WTC11 (cell line): ENCODE measurements around the gene TBC1D1. TPM values are rescaled to one million over a fixed set of nuclear protein-coding genes. Genes with fewer than 3 reads are reported as not detected.

ENCODE experiments used
- ATAC-seq: fragments of 200-7000 bp; cut with Tn5 transposase; 2 replicates; pipeline ENCODE4 v1.10.0; 2021; ENCODE audit warnings: mild to moderate bottlenecking, moderate library complexity
- CTCF ChIA-PET: fragments of 300-600 bp; sonication (Branson Sonifier 250); formaldehyde crosslinking; loops from one replicate; lab custom pipeline; 2021; ENCODE audit warnings: antibody characterized with exemption; lab: Charles Lee
- POLR2A ChIA-PET: fragments of 350-600 bp; sonication (Branson Sonifier 250); formaldehyde crosslinking; loops from one replicate; lab custom pipeline; 2021; ENCODE audit warnings: antibody characterized with exemption; lab: Charles Lee
- DNase-seq: peaks from one replicate; pipeline ENCODE4 v3.0.0; 2021; ENCODE audit warnings: low spot score
- H3K27ac Mint-ChIP-seq: 2 replicates; pipeline ENCODE4 v1.8.0; 2021; ENCODE audit warnings: mixed read lengths
- H3K27me3 Mint-ChIP-seq: 2 replicates; pipeline ENCODE4 v1.8.0; 2021; ENCODE audit warnings: low read depth, mild to moderate bottlenecking, moderate library complexity, mixed read lengths
- H3K36me3 Mint-ChIP-seq: 2 replicates; pipeline ENCODE4 v1.8.0; 2021; ENCODE audit warnings: mixed read lengths
- H3K4me1 Mint-ChIP-seq: 2 replicates; pipeline ENCODE4 v1.8.0; 2022; ENCODE audit warnings: mixed read lengths
- H3K4me3 Mint-ChIP-seq: 2 replicates; pipeline ENCODE4 v1.8.0; 2021; ENCODE audit warnings: mild to moderate bottlenecking, moderate library complexity, mixed read lengths
- H3K9me3 Mint-ChIP-seq: 2 replicates; pipeline ENCODE4 v1.8.0; 2021; ENCODE audit warnings: mixed read lengths
- ATF1 ChIP-seq: sonication (generic); formaldehyde crosslinking; IDR thresholded peaks from 2 replicates; pipeline ENCODE4 v1.8.1; 2023; ENCODE audit warnings: mild to moderate bottlenecking, moderate library complexity, missing genetic modification reagents
- CREB1 ChIP-seq: sonication (generic); formaldehyde crosslinking; IDR thresholded peaks from 2 replicates; pipeline ENCODE4 v1.8.0; 2023; ENCODE audit warnings: mild to moderate bottlenecking, missing genetic modification reagents
- CREM ChIP-seq: sonication (generic); formaldehyde crosslinking; IDR thresholded peaks from 2 replicates; pipeline ENCODE4 v1.8.1; 2022; ENCODE audit warnings: mild to moderate bottlenecking, missing genetic modification reagents, moderate library complexity
- JUN ChIP-seq: sonication (generic); formaldehyde crosslinking; IDR thresholded peaks from 2 replicates; pipeline ENCODE4 v1.8.0; 2023; ENCODE audit warnings: mild to moderate bottlenecking, missing genetic modification reagents
- NFATC4 ChIP-seq: fragments of 250-450 bp; sonication (Bioruptor Pico); IDR thresholded peaks from 2 replicates; pipeline ENCODE4 v1.9.0; 2021; ENCODE audit warnings: mild to moderate bottlenecking
- NR2C2 ChIP-seq: sonication (generic); formaldehyde crosslinking; IDR thresholded peaks from 2 replicates; pipeline ENCODE4 v1.8.0; 2022; ENCODE audit warnings: mild to moderate bottlenecking, missing genetic modification reagents
- NR3C1 ChIP-seq: sonication (generic); formaldehyde crosslinking; conservative IDR thresholded peaks from 2 replicates; pipeline ENCODE4 v1.8.1; 2023; ENCODE audit warnings: low read depth, mild to moderate bottlenecking, missing genetic modification reagents
- OVOL2 ChIP-seq: fragments of 250-450 bp; sonication (Bioruptor Pico); IDR thresholded peaks from 2 replicates; pipeline ENCODE4 v1.9.0; 2021; ENCODE audit warnings: mild to moderate bottlenecking, borderline replicate concordance
- RELA ChIP-seq: sonication (generic); formaldehyde crosslinking; IDR thresholded peaks from 2 replicates; pipeline ENCODE4 v1.8.1; 2022; ENCODE audit warnings: missing genetic modification reagents, mild to moderate bottlenecking, borderline replicate concordance
- TEAD4 ChIP-seq: sonication (generic); formaldehyde crosslinking; IDR thresholded peaks from 2 replicates; pipeline ENCODE4 v1.8.0; 2022; ENCODE audit warnings: mild to moderate bottlenecking, missing genetic modification reagents
- TP53 ChIP-seq: sonication (generic); formaldehyde crosslinking; IDR thresholded peaks from 2 replicates; pipeline ENCODE4 v1.8.1; 2023; ENCODE audit warnings: mild to moderate bottlenecking, missing genetic modification reagents
- ZNF138 ChIP-seq: sonication (generic); formaldehyde crosslinking; conservative IDR thresholded peaks from 2 replicates; pipeline ENCODE4 v1.8.1; 2022; ENCODE audit warnings: mild to moderate bottlenecking, moderate library complexity, missing genetic modification reagents
- ZNF232 ChIP-seq: sonication (generic); formaldehyde crosslinking; IDR thresholded peaks from 2 replicates; pipeline ENCODE4 v1.8.0; 2022; ENCODE audit warnings: mild to moderate bottlenecking, missing genetic modification reagents
- ZNF263 ChIP-seq: sonication (generic); formaldehyde crosslinking; IDR thresholded peaks from 2 replicates; pipeline ENCODE4 v1.8.1; 2022; ENCODE audit warnings: low read depth, mild to moderate bottlenecking, moderate library complexity, missing genetic modification reagents
- ZNF317 ChIP-seq: sonication (generic); formaldehyde crosslinking; IDR thresholded peaks from 2 replicates; pipeline ENCODE4 v1.8.1; 2023; ENCODE audit warnings: low read depth, mild to moderate bottlenecking, moderate library complexity, missing genetic modification reagents, borderline replicate concordance
- total RNA-seq: library from RNA; stranded (reverse); gene quantifications from 3 replicates; pipeline ENCODE4 v1.2.3, GENCODE V29; 2021
- TF ChIP-seq, protein P1 (sequence below): fragments of 250-450 bp; sonication (Bioruptor Pico); IDR thresholded peaks from 2 replicates; pipeline ENCODE4 v1.9.0; 2021; ENCODE audit warnings: mild to moderate bottlenecking, borderline replicate concordance
- TF ChIP-seq, protein P2 (sequence below): sonication (generic); formaldehyde crosslinking; IDR thresholded peaks from 2 replicates; pipeline ENCODE4 v1.8.1; 2023; ENCODE audit warnings: mild to moderate bottlenecking, missing genetic modification reagents
- TF ChIP-seq, protein P3 (sequence below): fragments of 250-450 bp; sonication (Bioruptor Pico); IDR thresholded peaks from 2 replicates; pipeline ENCODE4 v1.8.0; 2021; ENCODE audit warnings: mild to moderate bottlenecking
- TF ChIP-seq, protein P4 (sequence below): sonication (generic); formaldehyde crosslinking; IDR thresholded peaks from 2 replicates; pipeline ENCODE4 v1.8.1; 2022; ENCODE audit warnings: mild to moderate bottlenecking, moderate library complexity, missing genetic modification reagents
- TF ChIP-seq, protein P5 (sequence below): sonication (generic); formaldehyde crosslinking; IDR thresholded peaks from 2 replicates; pipeline ENCODE4 v1.8.0; 2022; ENCODE audit warnings: missing genetic modification reagents

The TBC1D1 gene
- total RNA-seq, 1 experiment from 2014 or later, result 134 TPM

GRCh38 chr4:37867102-37867501 lies 23.8 kb upstream of the TBC1D1 start:
- no peak overlapping the region for H3K4me3 Mint-ChIP-seq
- peaks cover 9% of the 10 kb centered on the region; the same call in 1 of the 2 replicates for H3K9me3 Mint-ChIP-seq
- DNase-seq, result no peak
- no peaks in the 10 kb centered on the region for H3K27me3 Mint-ChIP-seq
- ChIA-PET CTCF (interaction anchor here (0.6 kb wide), 1 partner anchor 255 kb away, joined by 4 read pairs; no protein-coding TSS in a partner anchor), POLR2A (no interaction called here)
- H3K36me3 Mint-ChIP-seq, result peaks cover 17% of the 10 kb centered on the region
- no peaks in the 10 kb centered on the region for H3K4me1 Mint-ChIP-seq
- no peak overlapping the region for H3K27ac Mint-ChIP-seq
- TF ChIP-seq, protein P1, sequence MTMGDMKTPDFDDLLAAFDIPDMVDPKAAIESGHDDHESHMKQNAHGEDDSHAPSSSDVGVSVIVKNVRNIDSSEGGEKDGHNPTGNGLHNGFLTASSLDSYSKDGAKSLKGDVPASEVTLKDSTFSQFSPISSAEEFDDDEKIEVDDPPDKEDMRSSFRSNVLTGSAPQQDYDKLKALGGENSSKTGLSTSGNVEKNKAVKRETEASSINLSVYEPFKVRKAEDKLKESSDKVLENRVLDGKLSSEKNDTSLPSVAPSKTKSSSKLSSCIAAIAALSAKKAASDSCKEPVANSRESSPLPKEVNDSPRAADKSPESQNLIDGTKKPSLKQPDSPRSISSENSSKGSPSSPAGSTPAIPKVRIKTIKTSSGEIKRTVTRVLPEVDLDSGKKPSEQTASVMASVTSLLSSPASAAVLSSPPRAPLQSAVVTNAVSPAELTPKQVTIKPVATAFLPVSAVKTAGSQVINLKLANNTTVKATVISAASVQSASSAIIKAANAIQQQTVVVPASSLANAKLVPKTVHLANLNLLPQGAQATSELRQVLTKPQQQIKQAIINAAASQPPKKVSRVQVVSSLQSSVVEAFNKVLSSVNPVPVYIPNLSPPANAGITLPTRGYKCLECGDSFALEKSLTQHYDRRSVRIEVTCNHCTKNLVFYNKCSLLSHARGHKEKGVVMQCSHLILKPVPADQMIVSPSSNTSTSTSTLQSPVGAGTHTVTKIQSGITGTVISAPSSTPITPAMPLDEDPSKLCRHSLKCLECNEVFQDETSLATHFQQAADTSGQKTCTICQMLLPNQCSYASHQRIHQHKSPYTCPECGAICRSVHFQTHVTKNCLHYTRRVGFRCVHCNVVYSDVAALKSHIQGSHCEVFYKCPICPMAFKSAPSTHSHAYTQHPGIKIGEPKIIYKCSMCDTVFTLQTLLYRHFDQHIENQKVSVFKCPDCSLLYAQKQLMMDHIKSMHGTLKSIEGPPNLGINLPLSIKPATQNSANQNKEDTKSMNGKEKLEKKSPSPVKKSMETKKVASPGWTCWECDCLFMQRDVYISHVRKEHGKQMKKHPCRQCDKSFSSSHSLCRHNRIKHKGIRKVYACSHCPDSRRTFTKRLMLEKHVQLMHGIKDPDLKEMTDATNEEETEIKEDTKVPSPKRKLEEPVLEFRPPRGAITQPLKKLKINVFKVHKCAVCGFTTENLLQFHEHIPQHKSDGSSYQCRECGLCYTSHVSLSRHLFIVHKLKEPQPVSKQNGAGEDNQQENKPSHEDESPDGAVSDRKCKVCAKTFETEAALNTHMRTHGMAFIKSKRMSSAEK (CRISPR knock-in tag), result no peak
- TF ChIP-seq CREB1 (CRISPR knock-in tag), result no peak
- no peak for TF ChIP-seq ATF1
- no peak for TF ChIP-seq TEAD4 (CRISPR knock-in tag)
- no peak for TF ChIP-seq NR3C1 (CRISPR knock-in tag)
- TF ChIP-seq NFATC4 (CRISPR knock-in tag), result no peak
- no peak for TF ChIP-seq CREM (CRISPR knock-in tag)
- TF ChIP-seq JUN (CRISPR knock-in tag), result no peak
- TF ChIP-seq ZNF263 (CRISPR knock-in tag), result no peak
- TF ChIP-seq, protein P2, sequence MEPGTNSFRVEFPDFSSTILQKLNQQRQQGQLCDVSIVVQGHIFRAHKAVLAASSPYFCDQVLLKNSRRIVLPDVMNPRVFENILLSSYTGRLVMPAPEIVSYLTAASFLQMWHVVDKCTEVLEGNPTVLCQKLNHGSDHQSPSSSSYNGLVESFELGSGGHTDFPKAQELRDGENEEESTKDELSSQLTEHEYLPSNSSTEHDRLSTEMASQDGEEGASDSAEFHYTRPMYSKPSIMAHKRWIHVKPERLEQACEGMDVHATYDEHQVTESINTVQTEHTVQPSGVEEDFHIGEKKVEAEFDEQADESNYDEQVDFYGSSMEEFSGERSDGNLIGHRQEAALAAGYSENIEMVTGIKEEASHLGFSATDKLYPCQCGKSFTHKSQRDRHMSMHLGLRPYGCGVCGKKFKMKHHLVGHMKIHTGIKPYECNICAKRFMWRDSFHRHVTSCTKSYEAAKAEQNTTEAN (CRISPR knock-in tag), result no peak
- no peak for TF ChIP-seq ZNF138 (CRISPR knock-in tag)
- TF ChIP-seq ZNF232 (CRISPR knock-in tag), result no peak
- no peak for TF ChIP-seq OVOL2 (CRISPR knock-in tag)
- TF ChIP-seq RELA (CRISPR knock-in tag), result no peak
- TF ChIP-seq, protein P3, sequence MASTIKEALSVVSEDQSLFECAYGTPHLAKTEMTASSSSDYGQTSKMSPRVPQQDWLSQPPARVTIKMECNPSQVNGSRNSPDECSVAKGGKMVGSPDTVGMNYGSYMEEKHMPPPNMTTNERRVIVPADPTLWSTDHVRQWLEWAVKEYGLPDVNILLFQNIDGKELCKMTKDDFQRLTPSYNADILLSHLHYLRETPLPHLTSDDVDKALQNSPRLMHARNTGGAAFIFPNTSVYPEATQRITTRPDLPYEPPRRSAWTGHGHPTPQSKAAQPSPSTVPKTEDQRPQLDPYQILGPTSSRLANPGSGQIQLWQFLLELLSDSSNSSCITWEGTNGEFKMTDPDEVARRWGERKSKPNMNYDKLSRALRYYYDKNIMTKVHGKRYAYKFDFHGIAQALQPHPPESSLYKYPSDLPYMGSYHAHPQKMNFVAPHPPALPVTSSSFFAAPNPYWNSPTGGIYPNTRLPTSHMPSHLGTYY (CRISPR knock-in tag), result no peak
- TF ChIP-seq ZNF317 (CRISPR knock-in tag), result no peak
- TF ChIP-seq NR2C2 (CRISPR knock-in tag), result no peak
- no peak for ATAC-seq

DNA sequence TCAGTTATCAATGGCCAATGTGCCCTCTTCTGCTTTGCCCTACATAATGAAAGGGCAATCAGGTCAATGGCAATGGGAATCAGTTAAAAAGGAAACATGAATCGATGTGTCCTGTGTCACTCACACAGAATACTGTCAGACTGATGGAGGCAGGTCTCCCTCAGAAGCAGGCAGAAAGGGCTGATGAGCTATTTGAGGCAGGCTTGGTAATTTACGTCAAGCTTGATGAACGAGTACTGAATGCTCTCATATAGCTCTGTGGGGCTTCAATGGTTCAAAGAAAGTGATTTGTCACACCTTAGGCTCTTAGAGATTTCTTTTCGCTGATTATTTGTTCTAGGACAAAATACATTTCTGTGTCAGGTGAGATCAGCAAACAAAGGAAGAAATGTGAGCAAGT lies 22.6 kb upstream of the TBC1D1 start:
- CTCF ChIA-PET, result no interaction called here
- no peaks in the 10 kb centered on the region for H3K4me1 Mint-ChIP-seq
- no peak for ATAC-seq
- no peaks in the 10 kb centered on the region for H3K27me3 Mint-ChIP-seq
- DNase-seq, result no peak
- H3K27ac Mint-ChIP-seq, result no peak overlapping the region
- peaks cover 13% of the 10 kb centered on the region; the same call in 1 of the 2 replicates for H3K36me3 Mint-ChIP-seq
- TF ChIP-seq, protein P4, sequence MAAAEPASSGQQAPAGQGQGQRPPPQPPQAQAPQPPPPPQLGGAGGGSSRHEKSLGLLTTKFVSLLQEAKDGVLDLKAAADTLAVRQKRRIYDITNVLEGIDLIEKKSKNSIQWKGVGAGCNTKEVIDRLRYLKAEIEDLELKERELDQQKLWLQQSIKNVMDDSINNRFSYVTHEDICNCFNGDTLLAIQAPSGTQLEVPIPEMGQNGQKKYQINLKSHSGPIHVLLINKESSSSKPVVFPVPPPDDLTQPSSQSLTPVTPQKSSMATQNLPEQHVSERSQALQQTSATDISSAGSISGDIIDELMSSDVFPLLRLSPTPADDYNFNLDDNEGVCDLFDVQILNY (CRISPR knock-in tag), result no peak
- TF ChIP-seq, protein P5, sequence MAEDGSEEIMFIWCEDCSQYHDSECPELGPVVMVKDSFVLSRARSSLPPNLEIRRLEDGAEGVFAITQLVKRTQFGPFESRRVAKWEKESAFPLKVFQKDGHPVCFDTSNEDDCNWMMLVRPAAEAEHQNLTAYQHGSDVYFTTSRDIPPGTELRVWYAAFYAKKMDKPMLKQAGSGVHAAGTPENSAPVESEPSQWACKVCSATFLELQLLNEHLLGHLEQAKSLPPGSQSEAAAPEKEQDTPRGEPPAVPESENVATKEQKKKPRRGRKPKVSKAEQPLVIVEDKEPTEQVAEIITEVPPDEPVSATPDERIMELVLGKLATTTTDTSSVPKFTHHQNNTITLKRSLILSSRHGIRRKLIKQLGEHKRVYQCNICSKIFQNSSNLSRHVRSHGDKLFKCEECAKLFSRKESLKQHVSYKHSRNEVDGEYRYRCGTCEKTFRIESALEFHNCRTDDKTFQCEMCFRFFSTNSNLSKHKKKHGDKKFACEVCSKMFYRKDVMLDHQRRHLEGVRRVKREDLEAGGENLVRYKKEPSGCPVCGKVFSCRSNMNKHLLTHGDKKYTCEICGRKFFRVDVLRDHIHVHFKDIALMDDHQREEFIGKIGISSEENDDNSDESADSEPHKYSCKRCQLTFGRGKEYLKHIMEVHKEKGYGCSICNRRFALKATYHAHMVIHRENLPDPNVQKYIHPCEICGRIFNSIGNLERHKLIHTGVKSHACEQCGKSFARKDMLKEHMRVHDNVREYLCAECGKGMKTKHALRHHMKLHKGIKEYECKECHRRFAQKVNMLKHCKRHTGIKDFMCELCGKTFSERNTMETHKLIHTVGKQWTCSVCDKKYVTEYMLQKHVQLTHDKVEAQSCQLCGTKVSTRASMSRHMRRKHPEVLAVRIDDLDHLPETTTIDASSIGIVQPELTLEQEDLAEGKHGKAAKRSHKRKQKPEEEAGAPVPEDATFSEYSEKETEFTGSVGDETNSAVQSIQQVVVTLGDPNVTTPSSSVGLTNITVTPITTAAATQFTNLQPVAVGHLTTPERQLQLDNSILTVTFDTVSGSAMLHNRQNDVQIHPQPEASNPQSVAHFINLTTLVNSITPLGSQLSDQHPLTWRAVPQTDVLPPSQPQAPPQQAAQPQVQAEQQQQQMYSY (CRISPR knock-in tag), result no peak
- TF ChIP-seq TP53 (CRISPR knock-in tag), result no peak
- TF ChIP-seq, all 79 proteins: peak for 0
- no peak overlapping the region for H3K4me3 Mint-ChIP-seq
- peaks cover 9% of the 10 kb centered on the region; the same call in 1 of the 2 replicates for H3K9me3 Mint-ChIP-seq
- POLR2A ChIA-PET, result no interaction called here
